Ectodermal cell (in vitro differentiated cells): Measurements from ENCODE around the gene DIS3L2.

ENCODE experiments used
- H3K27ac ChIP-seq: 2 replicates; pipeline ENCODE4 v1.7.0; 2013; ENCODE audit warnings: mild to moderate bottlenecking, low read depth, low read length; ENCODE audit not compliant: insufficient read depth, poor library complexity, severe bottlenecking
- H3K27me3 ChIP-seq: 2 replicates; pipeline ENCODE4 v1.7.0; 2013; ENCODE audit warnings: mild to moderate bottlenecking, low read length; ENCODE audit not compliant: insufficient read depth, control insufficient read depth, poor library complexity, severe bottlenecking
- H3K36me3 ChIP-seq: one replicate; pipeline ENCODE4 v1.7.0; 2013; ENCODE audit warnings: low read length; ENCODE audit not compliant: control insufficient read depth, insufficient read depth
- H3K4me1 ChIP-seq: one replicate; pipeline ENCODE4 v1.7.0; 2013; ENCODE audit warnings: low read length; ENCODE audit not compliant: control insufficient read depth, insufficient read depth
- H3K4me3 ChIP-seq: 2 replicates; pipeline ENCODE4 v1.7.0; 2013; ENCODE audit warnings: low read depth, low read length, control low read depth; ENCODE audit not compliant: insufficient read depth
- H3K9me3 ChIP-seq: 2 replicates; pipeline ENCODE4 v1.7.0; 2013; ENCODE audit warnings: mild to moderate bottlenecking, low read length, moderate library complexity; ENCODE audit not compliant: control insufficient read depth
- WGBS, 2 experiments: methylation state at CpG; one replicate each; pipeline ENCODE4 v1.1.7; 2013; ENCODE audit warnings: missing lambda C conversion rate in 2 of 2; 5-methylcytosine and 5-hydroxymethylcytosine counted together

DIS3L2 gene

GRCh38 chr2:232286001-232286868, 324.7 kb downstream of the DIS3L2 start:
- peaks cover 14% of the 10 kb centered on the region for H3K4me1 ChIP-seq
- H3K4me3 ChIP-seq = no peak overlapping the region
- no peaks in the 10 kb centered on the region for H3K27me3 ChIP-seq
- H3K36me3 ChIP-seq = no peaks in the 10 kb centered on the region
- H3K9me3 ChIP-seq = no peaks in the 10 kb centered on the region
- no peak overlapping the region for H3K27ac ChIP-seq
- 86 to 89% methylated on average over 5 of the region's 5 CpGs for WGBS, 2 experiments

GRCh38 chr2:232287316-232287715, 325.8 kb downstream of the DIS3L2 start:
- no peak overlapping the region for H3K27ac ChIP-seq
- H3K9me3 ChIP-seq = no peaks in the 10 kb centered on the region
- H3K4me1 ChIP-seq = peaks cover 5% of the 10 kb centered on the region
- no peaks in the 10 kb centered on the region for H3K36me3 ChIP-seq
- no peaks in the 10 kb centered on the region for H3K27me3 ChIP-seq
- no peak overlapping the region for H3K4me3 ChIP-seq
- WGBS, 2 experiments = 83 to 92% methylated on average over 6 of the region's 8 CpGs

- Histone ChIP-seq H3K4me3 (no peak overlapping the region), H3K9me3 (no peaks in the 10 kb centered on the region), H3K27ac (no peak overlapping the region), H3K36me3 (no peaks in the 10 kb centered on the region), H3K4me1 (peaks cover 12% of the 10 kb centered on the region), H3K27me3 (no peaks in the 10 kb centered on the region)
- WGBS, 2 experiments = 91 to 94% methylated on average over 4 of the region's 4 CpGs
These were observed 327.0 kb downstream of the DIS3L2 start for GRCh38 chr2:232288489-232289030.

GRCh38 chr2:232290668-232291067, 329.2 kb downstream of the DIS3L2 start:
- Histone ChIP-seq H3K4me3 (no peak overlapping the region), H3K4me1 (peaks cover 12% of the 10 kb centered on the region), H3K36me3 (no peaks in the 10 kb centered on the region), H3K9me3 (no peaks in the 10 kb centered on the region), H3K27me3 (no peaks in the 10 kb centered on the region), H3K27ac (no peak overlapping the region)
- WGBS, 2 experiments = 94 to 96% methylated on average over 8 of the region's 8 CpGs

- Histone ChIP-seq H3K27me3 (no peaks in the 10 kb centered on the region), H3K36me3 (no peaks in the 10 kb centered on the region), H3K4me3 (no peak overlapping the region), H3K4me1 (peaks cover 12% of the 10 kb centered on the region), H3K27ac (no peak overlapping the region), H3K9me3 (no peaks in the 10 kb centered on the region)
- 91 to 96% methylated on average over 2 of the region's 2 CpGs for WGBS, 2 experiments
These were observed 329.8 kb downstream of the DIS3L2 start for GRCh38 chr2:232291343-232291742.

- H3K27me3 ChIP-seq = no peaks in the 10 kb centered on the region
- H3K4me3 ChIP-seq = no peak overlapping the region
- peaks cover 12% of the 10 kb centered on the region for H3K4me1 ChIP-seq
- H3K27ac ChIP-seq = no peak overlapping the region
- H3K36me3 ChIP-seq = no peaks in the 10 kb centered on the region
- WGBS, 2 experiments = 62 to 67% methylated on average over 9 of the region's 9 CpGs
- H3K9me3 ChIP-seq = no peaks in the 10 kb centered on the region
These were observed 331.1 kb downstream of the DIS3L2 start for GRCh38 chr2:232292395-232293154.

GRCh38 chr2:232293191-232293590, 331.7 kb downstream of the DIS3L2 start:
- H3K9me3 ChIP-seq = no peaks in the 10 kb centered on the region
- WGBS, 2 experiments = 87 to 90% methylated on average over 6 of the region's 6 CpGs
- no peaks in the 10 kb centered on the region for H3K27me3 ChIP-seq
- no peak overlapping the region for H3K4me3 ChIP-seq
- peaks cover 12% of the 10 kb centered on the region for H3K4me1 ChIP-seq
- H3K36me3 ChIP-seq = no peaks in the 10 kb centered on the region
- H3K27ac ChIP-seq = no peak overlapping the region

GRCh38 chr2:232295971-232296370, 334.5 kb downstream of the DIS3L2 start:
- WGBS, 2 experiments = 98 to 100% methylated on average over 1 of the region's 1 CpG
- Histone ChIP-seq H3K36me3 (no peaks in the 10 kb centered on the region), H3K4me1 (peaks cover 12% of the 10 kb centered on the region), H3K27me3 (no peaks in the 10 kb centered on the region), H3K9me3 (no peaks in the 10 kb centered on the region), H3K4me3 (no peak overlapping the region), H3K27ac (no peak overlapping the region)

- Histone ChIP-seq H3K27me3 (no peaks in the 10 kb centered on the region), H3K9me3 (no peaks in the 10 kb centered on the region), H3K4me3 (no peak overlapping the region), H3K36me3 (no peaks in the 10 kb centered on the region), H3K27ac (no peak overlapping the region), H3K4me1 (peaks cover 12% of the 10 kb centered on the region)
- 90 to 97% methylated on average over 3 of the region's 3 CpGs for WGBS, 2 experiments
These were observed 335.4 kb downstream of the DIS3L2 start for GRCh38 chr2:232296776-232297525.
